Measurements from ENCODE around the gene CKAP2L.

The CKAP2L gene

GRCh38 chr2:112703684-112704083 is 60.7 kb downstream of the CKAP2L start:
- no peak for DNase-seq

- no peak for DNase-seq
Measured at GRCh38 chr2:112701052-112701451, 63.4 kb downstream of the CKAP2L start.

GRCh38 chr2:112699984-112700667 is 64.3 kb downstream of the CKAP2L start:
- DNase-seq, result no peak

GRCh38 chr2:112698834-112699515 is 65.4 kb downstream of the CKAP2L start:
- no peak for DNase-seq

- no peak for DNase-seq
Measured at GRCh38 chr2:112694182-112694581, 70.2 kb downstream of the CKAP2L start.

GRCh38 chr2:112693596-112693995 is 70.8 kb downstream of the CKAP2L start:
- DNase-seq, result no peak

GRCh38 chr2:112692918-112693317 is 71.5 kb downstream of the CKAP2L start:
- DNase-seq, result peak; percentile 15 to 17

- peak; percentile 27 to 30 for DNase-seq
Measured at GRCh38 chr2:112692495-112692911, 71.9 kb downstream of the CKAP2L start.

- DNase-seq, result no peak
Measured at GRCh38 chr2:112691881-112692281, 72.5 kb downstream of the CKAP2L start.

- peak; percentile 53 to 60 for DNase-seq
Measured at GRCh38 chr2:112690853-112691401, 73.5 kb downstream of the CKAP2L start.

GRCh38 chr2:112688086-112688880 is 76.1 kb downstream of the CKAP2L start:
- no peak for DNase-seq

GRCh38 chr2:112687522-112687921 is 76.9 kb downstream of the CKAP2L start:
- DNase-seq, result no peak

All from activated CD4-positive, alpha-beta T cell treated with anti-CD3 and anti-CD28 coated beads, Interleukin-2, amount 50 U/mL, for 4 hours (primary cell).